ENCODE measurements around the gene COL3A1.

COL3A1 gene

GRCh38 chr2:188974164-188974563 is at the start of gene COL3A1:
Gene COL3A1, plus strand, starts transcription at chr2:188974373. Its CDS starts 117 bp downstream, at chr2:188974490.
- DNase-seq (ENCODE audit: low read depth in 2 of 2), result no peak

GRCh38 chr2:188928643-188929042 is 45.5 kb upstream of the COL3A1 start:
- DNase-seq (ENCODE audit: low read depth in 2 of 2), result no peak

- no peak for DNase-seq (ENCODE audit: low read depth in 2 of 2)
These were observed 42.8 kb upstream of the COL3A1 start for GRCh38 chr2:188931361-188931760.

DNA sequence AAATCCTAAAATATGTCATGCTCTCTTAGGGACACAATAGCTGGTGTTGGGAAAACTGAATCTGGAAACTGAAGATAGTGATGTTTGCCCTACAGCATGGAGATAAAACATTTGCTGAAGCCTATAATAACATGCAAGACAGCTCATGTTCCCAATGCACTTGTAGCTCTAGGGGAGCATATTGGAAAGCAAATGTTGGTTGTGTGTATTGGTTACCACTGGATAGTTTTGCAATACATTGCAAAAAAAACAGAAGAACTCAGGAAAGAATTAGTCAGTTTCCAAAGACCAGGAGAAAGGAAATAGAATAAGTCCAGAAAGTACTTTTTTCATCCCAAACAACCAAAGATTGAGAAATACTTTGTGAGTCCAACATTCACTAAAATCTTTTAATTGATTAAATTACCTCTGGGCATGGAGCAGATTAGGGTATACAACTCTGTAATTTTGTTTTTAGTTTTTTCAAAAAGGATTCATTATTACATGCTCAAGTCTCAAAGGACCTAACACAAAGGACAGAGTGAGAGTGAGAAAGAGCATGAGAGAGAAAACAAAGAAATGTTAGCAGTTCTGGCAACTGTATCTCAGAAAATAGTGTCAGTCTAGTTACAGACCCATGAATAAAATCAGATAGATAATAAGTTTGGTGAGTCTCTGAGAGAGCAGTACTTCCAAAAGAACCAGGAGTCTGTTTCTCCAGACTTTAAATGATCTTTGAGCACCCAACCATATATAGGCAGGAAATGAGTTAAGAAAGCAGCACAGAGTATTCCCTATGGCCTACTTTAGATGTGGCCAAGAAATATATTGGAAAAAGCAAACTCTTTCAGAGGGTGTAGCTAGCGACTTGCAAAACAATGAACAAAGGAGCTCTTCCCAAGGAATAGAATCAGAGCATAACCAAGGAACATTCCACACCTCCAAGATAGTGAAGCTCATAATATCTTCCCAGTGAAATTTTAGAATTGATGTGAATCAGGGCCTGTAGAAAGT is 36.6 kb upstream of the COL3A1 start:
- DNase-seq (ENCODE audit: low read depth in 2 of 2), result no peak

GRCh38 chr2:188940171-188940570 is 34.0 kb upstream of the COL3A1 start:
- no peak for DNase-seq (ENCODE audit: low read depth in 2 of 2)

DNA sequence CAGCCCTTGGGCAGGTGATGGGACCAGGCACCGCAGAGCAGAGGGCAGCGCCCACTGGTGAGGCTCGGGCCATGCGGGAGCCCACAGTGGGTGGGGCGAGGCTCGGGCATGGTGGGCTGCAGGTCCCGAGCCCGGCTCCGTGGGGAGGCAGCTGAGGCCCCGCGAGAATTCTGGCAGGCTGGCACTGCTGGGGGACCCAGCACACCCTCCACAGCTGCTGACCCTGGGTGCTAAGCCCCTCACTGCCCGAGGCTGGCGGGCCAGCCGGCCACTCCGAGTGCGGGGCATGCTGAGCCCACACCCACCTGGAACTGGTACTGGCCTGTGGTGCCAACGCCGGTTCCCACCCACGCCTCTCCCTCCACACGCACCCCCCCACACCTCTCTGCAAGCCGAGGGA is 29.7 kb upstream of the COL3A1 start:
- no peak for DNase-seq (ENCODE audit: low read depth in 2 of 2)

- no peak for DNase-seq (ENCODE audit: low read depth in 2 of 2)
These were observed 24.9 kb upstream of the COL3A1 start for GRCh38 chr2:188949046-188949818.

DNA sequence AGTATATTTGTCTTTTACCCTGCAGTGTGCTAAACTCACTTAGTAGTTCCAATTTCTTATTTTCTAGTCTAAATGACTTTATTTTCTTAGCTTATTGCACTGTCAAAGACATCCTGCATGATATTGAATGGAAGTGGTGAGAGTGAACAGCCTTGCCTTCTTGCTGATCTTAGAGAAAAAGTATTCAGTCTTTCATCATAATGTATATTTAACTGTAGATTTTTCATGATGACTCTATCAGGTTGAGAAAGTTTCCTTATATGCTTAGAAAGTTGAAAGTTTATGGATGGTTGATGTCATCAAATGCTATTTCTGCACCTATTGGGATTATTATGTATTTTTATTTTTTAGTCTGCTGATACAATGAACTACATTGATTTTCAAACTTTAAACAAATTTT is 21.3 kb upstream of the COL3A1 start:
- DNase-seq (ENCODE audit: low read depth in 2 of 2), result no peak

GRCh38 chr2:188956290-188956689 is 17.9 kb upstream of the COL3A1 start:
- DNase-seq (ENCODE audit: low read depth in 2 of 2), result no peak

DNA sequence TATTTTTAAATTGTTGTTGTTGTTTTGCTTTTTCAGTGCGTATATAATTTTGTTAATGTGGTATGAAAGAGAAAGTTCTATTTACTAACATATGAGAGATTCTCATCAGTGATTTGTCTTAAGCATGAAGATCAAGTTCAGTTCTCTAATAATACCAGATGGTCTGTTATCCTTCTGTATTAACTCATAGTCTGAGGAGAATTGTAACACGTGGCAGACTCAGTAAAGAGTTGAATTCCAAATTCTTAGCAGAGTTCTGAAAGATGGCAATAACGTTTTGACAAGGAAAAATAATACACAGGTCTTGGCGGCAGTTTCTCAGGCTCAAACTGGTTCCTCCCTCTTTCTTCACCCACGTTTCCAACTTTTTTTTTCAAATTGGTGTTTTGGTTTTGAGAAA is 17.2 kb upstream of the COL3A1 start:
- no peak for DNase-seq (ENCODE audit: low read depth in 2 of 2)

- DNase-seq (ENCODE audit: low read depth in 2 of 2), result no peak
These were observed 16.5 kb upstream of the COL3A1 start for GRCh38 chr2:188957646-188958045.

DNA sequence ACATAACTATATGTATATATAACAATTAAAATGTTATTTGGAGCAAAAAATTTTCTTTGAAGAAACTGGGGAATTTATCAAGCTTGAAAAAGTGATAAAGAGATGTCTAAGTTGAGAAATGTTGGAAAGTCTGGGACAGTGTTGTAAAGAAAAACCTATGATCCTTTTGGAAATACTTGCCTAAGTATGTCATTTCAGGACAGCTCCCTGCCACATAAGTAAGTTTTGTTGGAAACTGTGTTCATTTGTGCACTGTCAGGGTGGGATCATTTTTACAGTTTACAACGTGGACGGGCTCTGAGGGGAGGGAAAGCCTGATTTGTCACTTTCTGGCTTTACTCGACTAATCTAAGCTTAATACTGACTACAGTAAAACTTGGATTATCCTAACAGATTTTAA is 10.4 kb upstream of the COL3A1 start:
- no peak for DNase-seq (ENCODE audit: low read depth in 2 of 2)

GRCh38 chr2:188964976-188965546 is 9.1 kb upstream of the COL3A1 start:
- no peak for DNase-seq (ENCODE audit: low read depth in 2 of 2)

DNA sequence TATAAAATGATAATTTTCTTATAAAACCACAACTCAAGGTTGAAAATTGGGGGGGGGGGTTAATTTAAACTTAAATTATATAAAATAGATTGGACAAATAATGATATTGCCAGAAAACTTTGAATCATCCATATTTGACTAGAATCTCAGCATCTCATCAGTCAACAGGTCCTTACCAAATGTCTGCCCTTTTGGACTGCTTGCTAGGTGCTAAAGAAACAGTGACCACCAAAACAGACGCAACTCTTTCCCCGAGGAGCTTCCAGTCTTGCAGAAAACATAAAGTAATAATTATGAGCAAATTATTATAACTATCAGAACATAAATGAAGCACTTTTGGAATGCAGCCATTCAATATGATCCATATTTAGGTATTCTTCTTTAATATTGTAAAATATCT is 8.6 kb upstream of the COL3A1 start:
- DNase-seq (ENCODE audit: low read depth in 2 of 2), result no peak

DNA sequence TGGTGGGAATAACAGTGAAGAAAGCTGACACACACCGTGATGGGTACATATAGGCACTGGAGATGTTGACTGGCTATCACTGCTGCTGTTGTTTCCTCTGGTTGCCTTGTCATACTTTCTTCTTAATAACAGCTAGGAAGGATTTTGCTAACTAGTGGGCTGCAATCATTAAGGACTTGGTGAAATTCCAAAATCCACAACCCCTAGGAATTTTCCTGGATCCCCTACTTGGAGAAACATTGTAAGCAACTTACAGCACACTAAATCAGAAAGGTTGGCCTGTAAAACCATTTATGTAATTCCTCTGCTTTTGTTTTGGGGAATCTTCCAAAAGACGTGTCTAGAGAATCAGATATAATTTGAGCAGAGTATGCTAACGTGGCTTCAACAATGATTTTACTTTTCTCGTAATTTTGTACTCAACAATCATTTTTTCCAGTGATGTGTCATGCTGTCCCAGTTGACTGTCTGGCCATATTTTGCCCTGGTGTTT is 8.0 kb upstream of the COL3A1 start:
- no peak for DNase-seq (ENCODE audit: low read depth in 2 of 2)

DNA sequence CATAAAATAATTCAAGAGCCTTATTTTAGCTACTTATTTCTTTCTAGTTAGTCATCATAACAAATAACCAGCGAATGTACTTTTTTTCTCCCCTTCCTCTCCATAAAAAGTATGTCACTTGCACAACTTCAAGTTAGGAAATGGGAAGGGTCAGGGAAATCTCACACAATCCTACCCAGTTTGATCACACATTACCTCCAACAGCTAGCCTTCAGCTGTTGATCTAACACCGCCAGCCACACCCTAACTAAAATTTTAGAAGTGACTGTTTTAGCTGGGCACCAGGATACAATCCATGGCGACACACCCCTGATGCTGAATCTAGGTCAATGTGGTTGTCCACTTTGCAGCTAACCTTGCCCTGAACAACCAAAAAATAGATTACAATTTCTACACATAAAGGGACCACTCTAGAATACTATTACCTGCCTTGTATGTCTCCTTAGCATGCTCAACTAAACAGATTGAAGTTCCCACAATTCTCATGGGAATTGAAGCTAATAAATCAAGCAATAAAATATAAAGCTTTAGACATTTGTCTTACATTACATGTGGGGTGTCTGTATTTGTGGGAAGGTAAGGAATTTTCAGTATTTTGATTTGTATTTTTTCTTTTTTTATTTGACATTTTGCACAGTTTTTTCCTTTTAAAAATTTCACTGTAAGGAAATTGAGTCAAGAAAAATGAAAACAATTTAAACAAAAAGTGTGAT is 7.3 kb upstream of the COL3A1 start:
- DNase-seq (ENCODE audit: low read depth in 2 of 2), result no peak

DNA sequence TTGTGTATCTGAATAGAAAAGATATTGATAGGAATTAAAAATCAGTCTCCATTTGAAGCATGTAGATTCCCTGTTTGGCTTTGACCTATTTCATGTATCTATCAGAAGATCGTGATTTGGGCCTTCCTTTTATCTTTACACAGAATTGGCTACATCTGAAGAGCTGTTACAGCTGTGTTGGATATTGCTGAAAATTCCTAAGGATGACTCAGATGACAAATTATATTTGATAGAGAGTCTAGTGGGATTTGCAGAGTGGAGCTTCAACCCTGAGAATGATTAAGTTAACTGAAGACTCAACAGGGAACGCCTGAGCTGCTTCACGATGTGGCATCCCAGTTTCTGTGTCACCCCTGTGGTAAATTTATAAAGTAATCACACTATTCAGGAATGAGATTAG is 4.9 kb upstream of the COL3A1 start:
- DNase-seq (ENCODE audit: low read depth in 2 of 2), result no peak

GRCh38 chr2:188969651-188970050 is 4.5 kb upstream of the COL3A1 start:
- no peak for DNase-seq (ENCODE audit: low read depth in 2 of 2)

GRCh38 chr2:188970211-188970610 is 4.0 kb upstream of the COL3A1 start:
- no peak for DNase-seq (ENCODE audit: low read depth in 2 of 2)

GRCh38 chr2:188971432-188971861 is 2.7 kb upstream of the COL3A1 start:
- DNase-seq (ENCODE audit: low read depth in 2 of 2), result no peak

DNA sequence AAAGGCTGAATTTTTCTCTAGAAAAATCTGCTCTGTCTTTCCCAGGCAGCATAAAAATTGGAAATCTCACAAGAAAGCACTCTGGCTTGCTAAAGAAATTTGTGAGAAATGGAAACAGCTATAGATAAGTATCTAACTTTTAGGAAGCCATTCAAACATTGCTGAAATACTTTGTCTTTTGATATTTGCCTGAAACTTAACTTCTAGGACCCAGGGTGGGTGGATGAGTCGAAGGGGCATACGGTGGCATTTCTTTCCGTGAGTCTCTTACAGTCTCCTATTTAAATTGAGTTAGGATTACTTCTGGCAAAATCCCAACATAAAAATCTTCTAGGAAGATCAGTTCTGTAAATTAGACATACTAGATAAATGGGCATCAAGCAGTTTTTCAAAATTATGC is 532 bp upstream of the COL3A1 start:
- no peak for DNase-seq (ENCODE audit: low read depth in 2 of 2)

All from stimulated activated CD4-positive, alpha-beta T cell treated with anti-CD3 and anti-CD28 coated beads, Interleukin-12 subunit alpha, Interleukin-12 subunit beta, amount 100 ng/mL, for 24 hours (primary cell).